PFSK-1 (cell line): Measurements from ENCODE around the gene MDM1.

Experiments used
- FOXP2 ChIP-seq: optimal IDR thresholded peaks from 2 replicates; pipeline ENCODE3; 2011; ENCODE audit warnings: borderline replicate concordance, control low read depth, inconsistent platforms; ENCODE audit not compliant: insufficient read depth; ENCODE audit errors: extremely low read length, extremely low read depth
- POLR2AphosphoS5 ChIP-seq: IDR thresholded peaks from 2 replicates; pipeline ENCODE4 v1.6.1; 2012; ENCODE audit warnings: low read depth, mild to moderate bottlenecking, control low read depth, low read length, moderate library complexity
- REST ChIP-seq, 2 experiments: IDR thresholded peaks; 2 replicates each; pipeline versions ENCODE4 v1.6.1 to v1.8.0; 2011 to 2012; ENCODE audit warnings: low read depth in 2 of 2, low read length in 2 of 2, control low read depth in 1 of 2, inconsistent platforms in 1 of 2, mild to moderate bottlenecking in 1 of 2, moderate library complexity in 1 of 2; ENCODE audit not compliant: insufficient read depth in 1 of 2
- SIN3A ChIP-seq: IDR thresholded peaks from 2 replicates; pipeline ENCODE4 v1.6.1; 2012; ENCODE audit warnings: mild to moderate bottlenecking, low read length, moderate library complexity, borderline replicate concordance; ENCODE audit not compliant: insufficient read depth
- TAF1 ChIP-seq: IDR thresholded peaks from 2 replicates; pipeline ENCODE4 v1.6.1; 2012; ENCODE audit warnings: low read length, control low read depth, borderline replicate concordance; ENCODE audit not compliant: insufficient read depth

The MDM1 gene

GRCh38 chr12:68293347-68293746 lies 38.8 kb downstream of the MDM1 start:
- no peak for TF ChIP-seq POLR2AphosphoS5
- TF ChIP-seq SIN3A, result no peak
- TF ChIP-seq FOXP2, result no peak
- no peak for TF ChIP-seq REST (IDR thresholded peaks at IDR 0.05; ENCODE audit: insufficient read depth in 1 of 2, low read depth in 2 of 2, low read length in 2 of 2)
- TF ChIP-seq TAF1, result no peak

GRCh38 chr12:68292151-68292943 lies 39.8 kb downstream of the MDM1 start:
- TF ChIP-seq SIN3A, result no peak
- no peak for TF ChIP-seq POLR2AphosphoS5
- TF ChIP-seq TAF1, result no peak
- no peak for TF ChIP-seq FOXP2
- TF ChIP-seq REST (IDR thresholded peaks at IDR 0.05; ENCODE audit: insufficient read depth in 1 of 2, low read depth in 2 of 2, low read length in 2 of 2), result no peak

GRCh38 chr12:68291396-68292036 lies 40.6 kb downstream of the MDM1 start:
- TF ChIP-seq POLR2AphosphoS5 (no peak), TAF1 (no peak), SIN3A (no peak), FOXP2 (no peak), REST (IDR thresholded peaks at IDR 0.05; ENCODE audit: insufficient read depth in 1 of 2, low read depth in 2 of 2, low read length in 2 of 2) (no peak)

- TF ChIP-seq POLR2AphosphoS5 (0 out of 2 replicates have a peak, but pooled peaks have one; percentile 36), SIN3A (0 out of 2 replicates have a peak, but pooled peaks have one; percentile 10), REST (IDR thresholded peaks at IDR 0.05; ENCODE audit: insufficient read depth in 1 of 2, low read depth in 2 of 2, low read length in 2 of 2) (no peak), FOXP2 (no peak), TAF1 (no peak; the same call in 1 of the 2 replicates)
Measured at GRCh38 chr12:68290126-68290525, 42.0 kb downstream of the MDM1 start.
